NCI-H748 (cell line): ENCODE data around the gene IL18.
"Not testable (repeated sequence)": the region's sequence is repeated elsewhere in the genome, so short reads cannot be mapped to it uniquely, and the experiment has no call there.

Source experiments
- DNase-seq: peaks from one replicate; lab custom pipeline; 2025; ENCODE audit not compliant: unreplicated experiment; lab: John Stamatoyannopoulos, UW

IL18 gene

GRCh38 chr11:112172362-112172994 is 8.6 kb upstream of the IL18 start:
- DNase-seq = no peak

GRCh38 chr11:112167145-112167544 is 3.3 kb upstream of the IL18 start, which contains the start of gene TEX12:
Gene TEX12, plus strand, starts transcription at chr11:112167372. Its CDS starts 1,897 bp downstream, at chr11:112169269.
- DNase-seq = no peak

DNA sequence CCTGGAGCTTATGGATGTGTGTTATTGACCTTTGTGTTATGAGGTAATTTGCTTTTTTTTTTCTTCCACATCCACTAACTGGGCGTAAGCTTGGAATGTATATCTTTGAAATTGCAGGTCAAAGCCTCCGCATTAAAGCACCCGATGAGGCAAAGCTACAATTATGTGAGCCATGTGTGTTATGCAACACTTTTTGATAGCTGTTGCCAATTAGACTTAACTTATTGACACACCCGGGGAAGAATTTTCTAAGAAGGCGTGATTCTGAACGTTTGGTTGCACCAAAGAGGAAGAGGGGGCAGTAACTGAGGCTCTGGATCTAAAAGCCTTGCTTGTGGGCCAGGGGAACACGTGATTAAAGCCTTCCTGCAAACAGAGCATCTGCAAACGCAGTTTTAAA is 2.7 kb upstream of the IL18 start:
- DNase-seq = no peak

DNA sequence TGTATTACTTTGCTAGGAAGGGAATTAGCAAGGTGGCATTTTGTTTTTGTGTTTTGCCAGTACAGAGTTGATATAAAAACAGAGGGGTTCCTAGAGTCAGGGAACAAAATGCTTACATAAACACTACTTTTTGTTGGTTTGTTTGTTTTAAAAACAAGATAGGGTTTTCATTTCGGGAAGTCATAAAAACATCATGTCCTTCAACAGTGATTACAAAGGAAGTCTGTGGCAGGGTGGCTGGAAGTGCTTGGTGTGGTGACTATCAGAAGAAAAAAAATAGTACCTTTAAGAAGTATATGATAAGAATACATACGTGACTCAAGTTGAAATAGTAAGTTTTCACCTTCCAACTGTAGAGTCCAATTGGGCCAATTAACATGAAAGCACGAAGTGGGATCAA is 1.2 kb upstream of the IL18 start:
- DNase-seq = no peak

DNA sequence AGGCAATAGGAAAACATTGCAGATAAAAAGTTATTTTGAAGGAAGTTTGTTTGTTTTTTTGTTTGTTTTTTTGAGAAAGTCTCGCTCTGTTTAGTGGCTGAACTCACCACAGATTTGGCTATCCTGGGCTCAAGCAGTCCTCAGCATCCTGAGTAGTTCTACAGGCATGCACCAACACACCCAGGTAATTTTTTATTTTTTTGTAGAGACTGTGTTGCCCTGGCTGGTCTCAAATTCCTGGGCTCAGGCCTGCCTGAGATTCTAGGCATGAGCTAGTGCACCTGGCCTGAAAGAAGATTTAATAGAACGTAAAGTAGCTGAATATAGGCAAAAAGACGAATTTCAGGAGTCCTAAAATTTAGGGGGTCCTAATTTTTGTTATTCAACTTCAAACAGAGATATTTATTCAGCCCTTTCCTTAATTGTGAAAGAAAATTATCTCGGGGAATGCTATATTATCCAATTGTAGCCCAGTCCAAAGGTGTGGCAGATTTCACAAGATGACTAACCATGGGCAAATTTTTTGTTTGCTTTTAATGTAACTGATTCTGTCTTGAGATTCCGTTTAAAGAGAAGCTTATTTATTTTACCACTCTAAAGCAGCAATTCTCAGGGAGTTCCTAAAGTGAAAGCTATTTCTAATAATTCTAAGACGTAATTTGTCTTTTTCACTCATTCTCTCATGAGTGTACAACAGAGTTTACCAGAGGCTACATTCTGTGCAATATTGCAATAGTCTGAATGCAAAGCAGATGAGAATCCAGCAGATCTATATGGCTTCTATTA is 940 bp downstream of the IL18 start:
- no peak for DNase-seq

GRCh38 chr11:112162200-112162599 is 1.7 kb downstream of the IL18 start:
- DNase-seq = not testable (repeated sequence)

DNA sequence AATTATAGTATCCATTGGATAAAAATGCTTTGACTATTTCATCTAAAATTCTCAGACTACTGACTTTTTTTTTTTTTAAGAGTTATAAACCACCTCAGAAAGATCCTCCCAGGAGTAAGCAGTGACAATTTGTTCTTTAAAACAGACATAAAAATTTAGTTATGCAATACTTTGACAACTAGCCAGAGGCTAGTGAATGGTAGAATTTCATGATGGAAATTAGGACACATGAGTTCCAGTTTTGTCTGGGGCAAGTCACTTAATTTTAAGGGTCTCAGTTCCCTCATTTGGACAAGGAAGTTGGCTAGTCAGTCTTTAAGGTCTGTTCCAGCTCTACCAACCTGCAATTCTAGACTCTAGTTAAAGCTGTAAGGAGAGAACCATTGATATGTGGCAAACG is 2.9 kb downstream of the IL18 start:
- no peak for DNase-seq

DNA sequence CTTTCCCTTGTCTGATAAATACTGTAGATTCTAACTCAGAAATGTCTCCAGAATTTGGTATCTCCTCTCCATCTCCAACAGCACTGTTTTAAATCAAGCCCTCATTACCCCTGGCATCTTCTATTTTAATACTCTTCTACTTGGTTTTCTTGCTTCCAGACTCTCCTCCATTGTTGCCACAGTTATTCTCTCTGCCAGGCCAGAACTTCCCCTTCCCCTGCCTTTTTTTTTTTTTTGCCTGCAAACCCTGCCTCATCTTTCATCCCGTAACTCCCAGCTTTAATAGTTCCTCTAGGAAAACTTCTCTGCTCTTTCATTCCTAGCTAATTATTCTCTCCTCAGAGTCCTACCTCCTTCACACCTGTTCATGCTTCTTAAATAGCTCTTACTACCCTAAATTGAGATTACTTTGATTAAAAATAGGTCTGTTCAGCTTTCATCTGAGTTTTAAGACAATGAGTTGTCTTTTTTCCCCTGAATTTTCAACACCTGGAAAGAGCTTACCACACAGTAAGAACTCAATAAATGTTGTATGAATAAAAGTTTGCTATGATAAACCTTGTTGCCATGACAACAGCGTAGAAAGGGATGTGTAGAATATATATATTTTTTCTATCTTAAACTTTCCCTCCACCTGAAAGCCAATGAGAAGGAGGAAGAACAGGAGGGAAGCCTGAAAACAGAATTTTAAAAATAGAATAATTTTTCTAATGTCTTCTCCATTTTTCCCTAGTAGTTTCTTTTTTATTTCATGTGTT is 3.6 kb downstream of the IL18 start:
- no peak for DNase-seq

DNA sequence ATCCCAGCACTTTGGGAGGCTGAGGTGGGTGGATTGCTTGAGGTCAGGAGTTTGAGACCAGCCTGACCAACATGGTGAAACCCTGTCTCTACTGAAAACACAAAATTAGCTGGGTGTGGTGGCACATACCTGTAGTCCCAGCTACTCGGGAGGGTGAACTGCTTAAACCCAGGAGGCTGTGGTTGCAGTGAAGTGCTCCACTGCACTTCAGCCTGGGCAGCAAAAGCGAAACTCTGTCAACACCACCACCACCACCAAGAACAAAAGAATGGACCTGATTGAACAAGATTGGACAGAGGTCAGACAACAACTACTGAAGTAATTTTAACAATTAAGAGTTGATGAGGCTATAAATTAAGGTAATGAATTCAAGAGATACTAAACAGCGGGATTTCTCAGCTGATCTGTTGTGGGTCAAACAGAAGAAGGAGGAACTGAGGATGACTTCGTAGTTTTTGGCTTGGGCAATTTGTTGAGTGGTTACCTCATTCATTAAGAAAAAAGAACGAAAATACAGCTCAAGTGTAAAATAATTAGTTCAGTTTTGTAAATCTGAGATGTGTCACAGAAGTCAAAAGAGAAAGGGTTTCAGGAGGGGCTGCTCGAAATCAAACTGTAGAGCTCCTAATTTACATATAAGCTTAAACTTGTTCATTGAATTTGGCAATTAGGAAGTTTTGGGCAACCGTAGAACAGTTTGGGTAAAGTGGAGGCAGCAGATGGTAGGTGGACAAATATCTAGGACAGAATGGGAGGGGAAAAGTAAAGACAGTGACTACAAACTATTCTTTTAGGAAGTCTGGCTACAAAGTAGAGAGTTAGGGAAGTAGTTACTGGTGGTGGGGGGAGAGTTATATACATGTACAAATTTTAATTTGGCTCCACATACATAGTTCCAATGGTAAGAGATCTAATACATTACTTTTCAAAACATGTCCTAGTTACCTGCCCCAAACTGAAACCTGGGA is 4.5 kb downstream of the IL18 start:
- DNase-seq = no peak

- DNase-seq = no peak
Measured at GRCh38 chr11:112156956-112157766, 6.7 kb downstream of the IL18 start.

GRCh38 chr11:112156153-112156955 is 7.5 kb downstream of the IL18 start:
- no peak for DNase-seq

DNA sequence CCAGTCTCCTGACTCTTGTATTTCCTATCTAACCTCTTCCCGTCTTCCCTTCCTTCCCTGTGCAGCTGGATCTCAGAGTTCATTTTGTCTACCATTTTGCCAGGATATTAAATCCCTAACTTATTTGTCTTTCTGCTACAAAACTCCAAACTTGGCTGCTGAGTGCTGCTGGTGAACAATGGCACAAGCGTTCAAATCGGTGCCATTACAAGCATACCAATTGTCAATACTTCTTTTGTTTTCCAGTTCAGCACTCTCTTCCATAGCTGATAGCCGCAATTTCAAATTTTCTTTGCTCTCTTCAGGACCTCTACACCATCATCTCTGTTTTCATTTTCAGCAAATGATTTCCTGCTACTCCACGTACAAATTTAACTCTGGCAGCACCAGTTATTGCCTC is 13.4 kb downstream of the IL18 start:
- no peak for DNase-seq

- DNase-seq = no peak
Measured at GRCh38 chr11:112143597-112143996, 20.3 kb downstream of the IL18 start.

- DNase-seq = no peak
Measured at GRCh38 chr11:112134473-112134872, 29.4 kb downstream of the IL18 start.

GRCh38 chr11:112132737-112133136 is 31.2 kb downstream of the IL18 start:
- no peak for DNase-seq

DNA sequence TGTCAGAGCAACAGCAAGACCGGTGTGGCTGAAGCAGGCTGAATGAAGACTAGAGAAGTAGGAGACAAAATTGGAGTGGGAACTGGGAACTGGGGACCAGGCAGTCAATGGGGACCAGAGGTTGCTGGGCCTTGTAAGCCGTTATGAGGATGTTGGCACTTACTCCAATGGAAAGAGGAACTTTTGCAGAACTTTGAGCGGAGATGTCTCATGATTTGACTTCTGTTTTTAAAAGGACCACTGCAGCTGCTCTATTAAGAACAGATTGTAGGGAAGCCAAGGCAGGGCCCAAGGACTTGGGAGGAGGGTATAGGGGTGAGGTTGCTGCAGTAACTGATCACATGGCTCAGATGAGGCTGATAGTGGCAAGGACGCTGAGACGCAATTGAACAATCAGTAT is 34.2 kb downstream of the IL18 start:
- no peak for DNase-seq

DNA sequence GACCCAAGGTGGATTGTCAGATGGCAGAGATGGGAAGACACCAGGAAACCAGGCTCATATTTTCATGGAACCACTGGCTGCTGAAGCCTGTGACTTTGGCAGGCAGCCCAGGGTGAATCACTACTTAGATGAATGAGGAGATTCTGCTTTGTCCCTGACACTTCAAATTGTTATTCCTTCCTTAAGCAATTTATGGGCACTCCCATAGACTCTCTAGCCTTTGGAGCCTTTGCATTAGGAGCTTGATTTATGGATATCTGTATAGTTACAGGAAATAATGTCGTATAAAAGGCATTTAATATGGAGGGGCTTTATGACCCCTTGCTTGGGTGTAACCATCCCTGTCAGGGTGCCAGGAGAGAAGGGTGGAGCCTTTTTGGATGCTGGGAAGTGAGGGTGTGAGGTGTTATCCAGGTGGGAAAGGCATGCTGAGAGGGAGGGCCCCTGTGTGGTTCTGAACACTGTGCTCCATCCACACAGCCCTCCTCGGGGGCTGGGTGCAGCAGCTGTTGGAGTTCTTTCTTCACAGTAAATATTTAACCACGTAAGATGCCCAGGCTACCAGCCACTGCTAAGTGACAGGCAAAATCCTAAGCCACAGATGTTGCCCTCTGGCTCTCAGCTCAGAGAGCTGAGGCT is 35.3 kb downstream of the IL18 start:
- DNase-seq = peak; percentile 66

GRCh38 chr11:112127056-112127455 is 36.8 kb downstream of the IL18 start:
- no peak for DNase-seq

DNA sequence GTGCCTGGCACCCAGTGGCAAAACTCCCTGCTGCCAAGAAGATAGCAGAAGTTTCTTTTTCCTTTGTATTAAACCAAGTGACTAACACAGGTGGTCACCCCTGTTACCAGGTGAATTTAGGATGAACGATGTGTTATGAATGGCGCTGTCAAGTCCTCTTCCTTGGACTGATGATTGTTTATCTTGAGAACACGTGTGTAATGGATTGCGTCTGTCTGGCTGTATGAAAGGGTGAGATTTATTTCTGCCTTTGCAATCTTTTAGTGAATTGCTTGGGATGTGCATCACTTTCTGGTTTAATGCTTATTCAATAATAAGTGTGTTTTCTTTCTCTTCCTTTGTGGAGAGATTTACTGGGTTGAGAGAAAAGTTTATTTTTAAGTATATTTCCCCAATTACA is 40.8 kb downstream of the IL18 start:
- no peak for DNase-seq
